BJ (cell line): Measurements from ENCODE around the gene AMT. TPM values are rescaled to one million over a fixed set of nuclear protein-coding genes. Genes with fewer than 3 reads are reported as not detected.
"Not testable (repeated sequence)": the region's sequence is repeated elsewhere in the genome, so short reads cannot be mapped to it uniquely, and the experiment has no call there.

ENCODE experiments used
- CTCF ChIA-PET: fragments of 350-600 bp; formaldehyde crosslinking; extraction: SDS; loops from one replicate; lab custom pipeline; 2021; ENCODE audit warnings: antibody characterized with exemption, inconsistent platforms; lab: Yijun Ruan, JAX
- POLR2A ChIA-PET: fragments of 300-600 bp; sonication (Branson Sonifier 250); formaldehyde crosslinking; extraction: SDS; loops from one replicate; lab custom pipeline; 2021; ENCODE audit warnings: antibody characterized with exemption; lab: Charles Lee
- DNase-seq: peaks from one replicate; pipeline ENCODE4 v3.0.0-alpha.2; 2011; ENCODE audit warnings: low read depth
- H3K27me3 ChIP-seq: 2 replicates; pipeline ENCODE4 v1.6.0; 2011; ENCODE audit warnings: low read length; ENCODE audit not compliant: control insufficient read depth, insufficient read depth
- H3K36me3 ChIP-seq: 2 replicates; pipeline ENCODE4 v1.5.1; 2011; ENCODE audit warnings: low read length; ENCODE audit not compliant: control insufficient read depth, insufficient read depth
- H3K4me3 ChIP-seq: 2 replicates; pipeline ENCODE4 v1.5.1; 2011; ENCODE audit warnings: low read depth, mild to moderate bottlenecking, control low read depth, low read length
- polyA plus RNA-seq: library from polyadenylated mRNA; depleted of rRNA; stranded (reverse); fragments of >200 nt; gene quantifications from 2 replicates; pipeline ENCODE4 v1.2.3, GENCODE V29; 2011
- TF ChIP-seq, protein P1 (sequence below): IDR thresholded peaks from 2 replicates; pipeline ENCODE4 v1.5.1; 2011; ENCODE audit warnings: low read depth, mild to moderate bottlenecking, control low read depth, inconsistent platforms, low read length, moderate library complexity; ENCODE audit not compliant: insufficient read depth

AMT gene
- polyA plus RNA-seq, 1 experiment, result 9.1 TPM

DNA sequence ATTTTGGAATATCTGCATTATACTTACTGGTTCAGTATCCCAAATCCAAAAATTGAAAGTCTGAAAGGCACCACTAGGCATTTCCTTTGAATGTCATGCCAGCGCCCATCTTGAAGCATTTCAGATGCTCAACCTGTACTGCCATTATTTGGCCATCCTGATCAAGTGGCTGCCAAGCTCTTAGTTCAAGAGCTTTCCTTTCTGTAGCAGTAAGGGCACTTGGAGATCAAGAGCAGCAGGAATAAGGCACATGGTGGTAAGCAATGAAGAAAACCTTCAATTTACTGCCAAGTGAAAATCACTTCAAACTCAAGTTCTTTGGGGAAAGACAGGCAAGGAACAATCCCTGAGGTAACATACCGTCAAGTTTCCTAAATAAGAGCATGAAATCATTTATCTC is 20.5 kb downstream of the AMT start:
- H3K36me3 ChIP-seq, result peaks cover 2% of the 10 kb centered on the region; the same call in 1 of the 2 replicates
- no peaks in the 10 kb centered on the region for H3K27me3 ChIP-seq
- DNase-seq, result no peak
- TF ChIP-seq, protein P1, sequence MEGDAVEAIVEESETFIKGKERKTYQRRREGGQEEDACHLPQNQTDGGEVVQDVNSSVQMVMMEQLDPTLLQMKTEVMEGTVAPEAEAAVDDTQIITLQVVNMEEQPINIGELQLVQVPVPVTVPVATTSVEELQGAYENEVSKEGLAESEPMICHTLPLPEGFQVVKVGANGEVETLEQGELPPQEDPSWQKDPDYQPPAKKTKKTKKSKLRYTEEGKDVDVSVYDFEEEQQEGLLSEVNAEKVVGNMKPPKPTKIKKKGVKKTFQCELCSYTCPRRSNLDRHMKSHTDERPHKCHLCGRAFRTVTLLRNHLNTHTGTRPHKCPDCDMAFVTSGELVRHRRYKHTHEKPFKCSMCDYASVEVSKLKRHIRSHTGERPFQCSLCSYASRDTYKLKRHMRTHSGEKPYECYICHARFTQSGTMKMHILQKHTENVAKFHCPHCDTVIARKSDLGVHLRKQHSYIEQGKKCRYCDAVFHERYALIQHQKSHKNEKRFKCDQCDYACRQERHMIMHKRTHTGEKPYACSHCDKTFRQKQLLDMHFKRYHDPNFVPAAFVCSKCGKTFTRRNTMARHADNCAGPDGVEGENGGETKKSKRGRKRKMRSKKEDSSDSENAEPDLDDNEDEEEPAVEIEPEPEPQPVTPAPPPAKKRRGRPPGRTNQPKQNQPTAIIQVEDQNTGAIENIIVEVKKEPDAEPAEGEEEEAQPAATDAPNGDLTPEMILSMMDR, result no peak
- ChIA-PET POLR2A (no interaction called here), CTCF (no interaction called here)
- H3K4me3 ChIP-seq, result no peak overlapping the region

DNA sequence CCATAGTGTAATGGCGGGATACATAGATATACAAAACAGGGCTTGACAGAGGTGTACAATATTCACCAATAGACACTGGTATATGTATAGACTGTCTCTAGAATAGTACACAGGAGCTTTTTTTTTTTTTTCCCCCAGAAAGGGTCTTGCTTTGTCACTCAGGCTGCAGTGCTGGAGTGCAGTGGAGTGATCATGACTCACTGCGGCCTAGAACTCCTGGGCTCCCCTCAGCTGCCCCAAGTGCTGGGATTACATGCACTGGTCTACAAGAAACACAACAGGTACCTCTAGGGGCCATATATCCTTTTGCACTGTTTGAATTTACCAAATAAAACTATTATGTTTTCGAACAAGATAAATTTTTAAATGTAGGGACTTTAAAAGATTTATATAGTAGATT is 22.8 kb downstream of the AMT start:
- Histone ChIP-seq H3K4me3 (no peak overlapping the region), H3K36me3 (peaks cover 7% of the 10 kb centered on the region), H3K27me3 (no peaks in the 10 kb centered on the region)
- no peak for DNase-seq
- CTCF ChIA-PET, result no interaction called here
- TF ChIP-seq, protein P1, result no peak
- POLR2A ChIA-PET, result no interaction called here

DNA sequence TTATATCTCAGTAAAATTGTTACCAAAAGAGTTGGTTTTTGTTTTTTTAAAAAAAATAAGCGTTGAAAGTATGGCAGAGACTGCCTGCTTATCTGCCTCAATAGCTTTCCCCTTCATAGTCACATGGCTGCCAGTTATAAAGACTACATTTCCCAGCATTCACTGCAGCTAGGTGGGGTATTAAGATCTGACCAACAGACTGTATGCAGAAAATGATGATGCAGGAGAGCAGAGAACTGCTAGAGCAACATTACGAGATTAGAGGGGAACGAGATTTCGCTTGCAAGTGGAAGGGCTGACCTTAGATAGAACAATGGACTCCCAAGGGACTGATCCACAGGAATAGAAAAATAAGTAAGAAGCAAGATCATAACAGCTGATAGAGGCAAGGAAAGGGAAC is 24.8 kb downstream of the AMT start:
- POLR2A ChIA-PET, result interaction anchor here (0.6 kb wide), 1 partner anchor 8 kb away, joined by 3 read pairs; no protein-coding TSS in a partner anchor

DNA sequence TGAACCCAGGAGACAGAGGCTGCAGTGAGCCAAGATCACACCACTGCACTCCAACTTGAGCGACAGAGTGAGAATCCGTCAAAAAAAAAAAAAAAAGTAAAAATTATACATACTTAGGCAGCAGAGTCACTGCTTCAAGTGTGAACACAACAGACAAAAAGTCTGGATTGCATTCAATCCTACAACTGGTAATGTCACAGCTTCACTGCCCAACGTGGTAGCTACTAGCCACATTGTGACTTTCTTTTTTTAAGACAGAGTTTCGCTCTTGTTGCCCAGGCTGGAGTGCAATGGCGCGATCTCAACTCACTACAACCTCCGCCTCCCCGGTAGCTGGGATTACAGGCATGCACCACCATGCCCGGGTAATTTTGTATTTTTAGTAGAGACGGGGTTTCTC is 31.0 kb downstream of the AMT start:
- POLR2A ChIA-PET, H3K4me3 ChIP-seq, H3K36me3 ChIP-seq, CTCF ChIA-PET, DNase-seq, H3K27me3 ChIP-seq: not testable (repeated sequence)

More for the DNA sequence above, 24.8 kb downstream of the AMT start:
- CTCF ChIA-PET, result no interaction called here
- Histone ChIP-seq H3K4me3 (no peak overlapping the region), H3K27me3 (no peaks in the 10 kb centered on the region), H3K36me3 (peaks cover 7% of the 10 kb centered on the region)
- TF ChIP-seq, protein P1, result no peak
- DNase-seq, result no peak

DNA sequence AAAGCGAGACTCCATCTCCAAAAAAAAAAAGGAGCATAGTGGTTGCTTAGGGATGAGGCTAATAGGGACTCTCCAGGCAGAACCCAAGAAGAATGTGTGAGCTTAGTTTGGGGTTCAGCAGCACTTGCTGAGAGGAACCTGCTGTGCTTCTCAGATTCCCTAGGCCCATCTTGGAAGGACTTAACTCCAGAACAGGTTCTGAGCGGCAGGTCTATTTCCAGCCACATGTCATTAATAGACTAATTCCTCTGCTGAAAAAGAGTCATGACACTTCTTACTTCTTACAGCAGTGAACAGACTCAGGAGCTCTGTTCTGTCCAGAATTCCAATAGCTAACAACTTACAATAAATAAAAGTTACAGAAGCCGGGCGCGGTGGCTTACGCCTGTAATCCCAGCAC is 33.0 kb downstream of the AMT start:
- TF ChIP-seq, protein P1, result no peak
- CTCF ChIA-PET, result interaction anchor here (0.6 to 1.4 kb wide), 2 partner anchors 57 to 415 kb away, joined by 3 to 6 read pairs; no protein-coding TSS in a partner anchor
- no peak for DNase-seq
- H3K27me3 ChIP-seq, result no peaks in the 10 kb centered on the region
- H3K4me3 ChIP-seq, result no peak overlapping the region
- POLR2A ChIA-PET, result no interaction called here
- peaks cover 2% of the 10 kb centered on the region; the same call in 1 of the 2 replicates for H3K36me3 ChIP-seq

DNA sequence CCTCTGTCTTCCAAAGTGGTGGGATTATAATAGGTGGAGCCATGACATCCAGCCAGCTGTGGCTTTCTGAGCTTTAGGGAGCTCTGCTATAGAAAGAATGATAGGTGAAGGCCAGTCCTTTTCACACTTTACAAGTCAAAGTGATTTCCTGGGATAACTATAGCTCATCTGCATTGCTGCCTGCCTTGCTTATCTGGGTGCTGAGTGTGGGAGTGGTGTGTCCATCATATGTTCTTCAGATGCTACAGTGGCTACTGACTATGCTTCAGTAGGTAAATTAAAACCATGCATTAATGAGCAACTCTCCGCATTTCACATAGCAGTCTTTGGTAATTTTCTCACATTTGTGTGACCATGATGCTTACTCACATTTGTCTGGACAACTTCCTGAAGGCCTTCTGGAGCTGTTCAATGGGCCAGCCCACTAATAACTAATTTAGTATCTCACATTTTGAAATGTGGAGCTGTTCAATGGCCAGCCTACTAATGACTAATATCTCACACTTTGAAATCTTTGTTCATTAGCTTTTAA is 33.9 kb downstream of the AMT start:
- H3K36me3 ChIP-seq, result peaks cover 2% of the 10 kb centered on the region; the same call in 1 of the 2 replicates
- POLR2A ChIA-PET, result no interaction called here
- CTCF ChIA-PET, result interaction anchor here (1.0 to 1.4 kb wide), 2 partner anchors 24 to 56 kb away, joined by 3 read pairs; partner anchors contain the start of genes RHOA and TCTA
- no peaks in the 10 kb centered on the region for H3K27me3 ChIP-seq
- TF ChIP-seq, protein P1, result no peak
- no peak overlapping the region for H3K4me3 ChIP-seq
- DNase-seq, result no peak
